Activated CD4-positive, alpha-beta T cell treated with anti-CD3 and anti-CD28 coated beads, Interleukin-2, Interleukin-4, amounts not matched to agents 100 ng/mL and 50 ng/mL, durations not matched to agents 16 hours and 8 hours (primary cell): ENCODE data around the gene FBXW4.
"Not testable (repeated sequence)": the region's sequence is repeated elsewhere in the genome, so short reads cannot be mapped to it uniquely, and the experiment has no call there.

Experiments used
- DNase-seq: peaks from one replicate; pipeline ENCODE4 v3.0.0-alpha.2; 2020; ENCODE audit warnings: low spot score

The FBXW4 gene

GRCh38 chr10:101617102-101617823 lies 77.7 kb downstream of the FBXW4 start:
- no peak for DNase-seq

GRCh38 chr10:101616415-101617101 lies 78.4 kb downstream of the FBXW4 start:
- no peak for DNase-seq

GRCh38 chr10:101615525-101616116 lies 79.3 kb downstream of the FBXW4 start:
- no peak for DNase-seq

- no peak for DNase-seq
Observed at GRCh38 chr10:101614663-101615524, 80.1 kb downstream of the FBXW4 start.

- DNase-seq: no peak
Observed at GRCh38 chr10:101613646-101614045, 81.3 kb downstream of the FBXW4 start.

- DNase-seq: no peak
Observed at GRCh38 chr10:101612872-101613271, 82.1 kb downstream of the FBXW4 start.

GRCh38 chr10:101612086-101612485 lies 82.9 kb downstream of the FBXW4 start:
- no peak for DNase-seq

GRCh38 chr10:101611096-101611905 lies 83.7 kb downstream of the FBXW4 start:
- DNase-seq: peak; percentile 6

- no peak for DNase-seq
Observed at GRCh38 chr10:101609481-101609880, 85.5 kb downstream of the FBXW4 start.

GRCh38 chr10:101607124-101607523 lies 87.8 kb downstream of the FBXW4 start:
- DNase-seq: no peak

GRCh38 chr10:101602761-101603398 lies 92.1 kb downstream of the FBXW4 start:
- peak; percentile 84 for DNase-seq

- no peak for DNase-seq
Observed at GRCh38 chr10:101601541-101601940, 93.4 kb downstream of the FBXW4 start.

- no peak for DNase-seq
Observed at GRCh38 chr10:101597091-101597900, 97.7 kb downstream of the FBXW4 start.

- no peak for DNase-seq
Observed at GRCh38 chr10:101595591-101596433, 99.2 kb downstream of the FBXW4 start.

- DNase-seq: not testable (repeated sequence)
Observed at GRCh38 chr10:101593331-101593730, 101.6 kb downstream of the FBXW4 start.

GRCh38 chr10:101588879-101589278 lies 106.1 kb downstream of the FBXW4 start:
- no peak for DNase-seq

GRCh38 chr10:101587725-101588653 lies 107.0 kb downstream of the FBXW4 start, which contains the start of the genes DPCD and POLL:
TSS of gene DPCD (plus strand) at chr10:101588321. CDS start at chr10:101588337, 16 bp downstream.
TSS of gene POLL (minus strand) at chr10:101588257. CDS start at chr10:101587360, 897 bp downstream.
- DNase-seq: peak; percentile 93

- DNase-seq: no peak
Observed at GRCh38 chr10:101585841-101586240, 109.1 kb downstream of the FBXW4 start.
